Astrocyte (in vitro differentiated cells and primary cell): ENCODE data around the gene CCDC158.

Experiments
- CTCF ChIP-seq: IDR thresholded peaks from 2 replicates; pipeline ENCODE4 v1.5.1; 2011; ENCODE audit warnings: low read depth, mild to moderate bottlenecking, inconsistent platforms, low read length, moderate library complexity; ENCODE audit not compliant: insufficient read depth
- EZH2 ChIP-seq: IDR thresholded peaks from 2 replicates; pipeline ENCODE4 v1.6.1; 2012; ENCODE audit warnings: mild to moderate bottlenecking, low read length, inconsistent platforms; ENCODE audit not compliant: insufficient read depth

- TF ChIP-seq EZH2 (no peak), CTCF (no peak)
These were observed 153.1 kb downstream of the CCDC158 start for GRCh38 chr4:76267811-76268210.
